Endothelial cell of umbilical vein (primary cell): ENCODE measurements around the gene SNX33. TPM values are rescaled to one million over a fixed set of nuclear protein-coding genes. Genes with fewer than 3 reads are reported as not detected.

Experiments used
- BruUV-seq: library from RNA; stranded (reverse); fragments of 400-500 nt; replicated peaks from 2 replicates; lab custom pipeline; 2021; lab: Mats Ljungman, UMichigan
- CTCF ChIA-PET: fragments of 300-600, 350-600 bp; sonication (Branson Sonifier 250); formaldehyde crosslinking; loops from one replicate; lab custom pipeline; 2021; ENCODE audit warnings: antibody characterized with exemption, inconsistent platforms; lab: Charles Lee
- POLR2A ChIA-PET: fragments of 300-600, 350-600 bp; sonication (Branson Sonifier 250); formaldehyde crosslinking; loops from one replicate; lab custom pipeline; 2021; ENCODE audit warnings: antibody characterized with exemption, inconsistent platforms; lab: Charles Lee
- DNase-seq: peaks from one replicate; pipeline ENCODE4 v3.0.0-alpha.2; 2011; ENCODE audit warnings: low read depth, low spot score
- FAIRE-seq: peaks from 2 replicates; lab custom pipeline; 2011; peaks lifted over from hg19 to GRCh38; lab: Jason Lieb, UNC
- H2AFZ ChIP-seq: 2 replicates; pipeline ENCODE4 v1.6.0; 2012; ENCODE audit warnings: low read depth, low read length, control low read depth, inconsistent platforms
- H3K27ac ChIP-seq: 2 replicates; pipeline ENCODE4 v1.5.1; 2011; ENCODE audit warnings: low read depth, mild to moderate bottlenecking, control low read depth, low read length, moderate library complexity; ENCODE audit not compliant: insufficient read depth
- H3K27me3 ChIP-seq, 2 experiments: 2 replicates each; pipeline versions ENCODE4 v1.6.0 to v1.6.1; 2011; ENCODE audit warnings: low read length in 2 of 2, mixed read lengths in 1 of 2; ENCODE audit not compliant: control insufficient read depth in 2 of 2, insufficient read depth in 2 of 2
- H3K36me3 ChIP-seq, 2 experiments: 2 replicates in 1 of 2; 3 replicates in 1 of 2; pipeline ENCODE4 v1.5.1; 2011; ENCODE audit warnings: low read length in 2 of 2, mild to moderate bottlenecking in 1 of 2, moderate library complexity in 1 of 2; ENCODE audit not compliant: control insufficient read depth in 2 of 2, insufficient read depth in 2 of 2; ENCODE audit errors: extremely low read depth in 1 of 2
- H3K4me1 ChIP-seq: 3 replicates; pipeline ENCODE4 v1.5.1; 2011; ENCODE audit warnings: mild to moderate bottlenecking, low read length; ENCODE audit not compliant: control insufficient read depth, insufficient read depth; ENCODE audit errors: extremely low read depth
- H3K4me2 ChIP-seq: 2 replicates; pipeline ENCODE4 v1.6.1; 2011; ENCODE audit warnings: low read length, control low read depth, mixed read lengths; ENCODE audit not compliant: insufficient read depth
- H3K4me3 ChIP-seq, 3 experiments: fragments of 200-600 bp in 1 of 3; sonication (generic), shearing (Covaris generic) in 1 of 3; replicated peaks in 1 of 3; 2 replicates each; pipeline ENCODE4 v1.5.1; 2011 to 2016; ENCODE audit warnings: control low read depth in 3 of 3, low read length in 3 of 3, mild to moderate bottlenecking in 2 of 3, inconsistent platforms in 1 of 3, low read depth in 1 of 3, moderate library complexity in 1 of 3; ENCODE audit not compliant: insufficient read depth in 1 of 3
- H3K79me2 ChIP-seq: 2 replicates; pipeline ENCODE4 v1.6.0; 2012; ENCODE audit warnings: low read length, inconsistent platforms; ENCODE audit not compliant: control insufficient read depth, insufficient read depth
- H3K9ac ChIP-seq: replicated peaks from 2 replicates; pipeline ENCODE3; 2011; ENCODE audit warnings: low read length, control low read depth; ENCODE audit not compliant: insufficient read depth; ENCODE audit errors: extremely low read depth
- H3K9me1 ChIP-seq: replicated peaks from 3 replicates; pipeline ENCODE4 v1.6.0; 2011; ENCODE audit warnings: mild to moderate bottlenecking, low read length; ENCODE audit not compliant: control insufficient read depth, insufficient read depth; ENCODE audit errors: extremely low read depth
- H3K9me3 ChIP-seq: replicated peaks from 2 replicates; pipeline ENCODE4 v1.5.1; 2012; ENCODE audit warnings: low read length, inconsistent platforms; ENCODE audit not compliant: control insufficient read depth, insufficient read depth
- H4K20me1 ChIP-seq: replicated peaks from 2 replicates; pipeline ENCODE3; 2011; ENCODE audit warnings: mild to moderate bottlenecking, low read length; ENCODE audit not compliant: control insufficient read depth, insufficient read depth; ENCODE audit errors: extremely low read depth
- EZH2 ChIP-seq: IDR thresholded peaks from 2 replicates; pipeline ENCODE4 v1.6.1; 2012; ENCODE audit warnings: borderline replicate concordance, low read depth, mild to moderate bottlenecking, moderate library complexity, low read length, inconsistent platforms; ENCODE audit not compliant: severe bottlenecking
- FOS ChIP-seq: IDR thresholded peaks from 2 replicates; pipeline ENCODE4 v1.6.1; 2011; ENCODE audit warnings: mild to moderate bottlenecking, low read length, moderate library complexity, borderline replicate concordance; ENCODE audit not compliant: insufficient read depth
- GATA2 ChIP-seq: IDR thresholded peaks from 2 replicates; pipeline ENCODE4 v1.7.0; 2011; ENCODE audit warnings: low read depth, mild to moderate bottlenecking, moderate library complexity, mixed read lengths, low read length; ENCODE audit not compliant: insufficient read length, insufficient read depth
- JUN ChIP-seq: IDR thresholded peaks from 2 replicates; pipeline ENCODE4 v1.6.1; 2011; ENCODE audit warnings: borderline replicate concordance, low read depth; ENCODE audit not compliant: insufficient read length, insufficient read depth
- MYC ChIP-seq: IDR thresholded peaks from one replicate; pipeline ENCODE4 v1.6.1; 2011; ENCODE audit warnings: mild to moderate bottlenecking, low read depth, low read length
- POLR2A ChIP-seq: IDR thresholded peaks from 2 replicates; pipeline ENCODE4 v1.6.1; 2012; ENCODE audit warnings: low read depth, mild to moderate bottlenecking, control low read depth, low read length
- POLR2AphosphoS5 ChIP-seq: IDR thresholded peaks from 2 replicates; pipeline ENCODE4 v1.6.1; 2012; ENCODE audit warnings: low read depth, mild to moderate bottlenecking, control low read depth, low read length, moderate library complexity; ENCODE audit not compliant: insufficient read depth
- dilution Hi-C: fragments of 300-500 bp; cut with MboI; formaldehyde crosslinking; loops from one replicate; pipeline ENCODE4 v1.15.0; 2019; ENCODE audit warnings: low sequenced_read_pairs; ENCODE audit not compliant: extremely low pct_ligation_motif_present
- intact Hi-C: fragments of 100-400 bp; cut with micrococcal nuclease; formaldehyde crosslinking; loops from one replicate; pipeline ENCODE4 v1.10.0; 2022
- polyA plus RNA-seq, 4 experiments: library from polyadenylated mRNA; depleted of rRNA in 3 of 4; stranded (reverse) in 3 of 4; unstranded in 1 of 4; fragments of >200 nt; gene quantifications; 2 replicates each; pipeline versions ENCODE4 v1.2.1 to v1.2.3, GENCODE V29; 2011 to 2012; ENCODE audit warnings: missing spikeins in 1 of 4
- total RNA-seq: library from RNA; stranded (reverse); gene quantifications from 2 replicates; pipeline ENCODE4 v1.2.3, GENCODE V29; 2021
- TF ChIP-seq, protein P1 (sequence below): IDR thresholded peaks from 2 replicates; pipeline ENCODE4 v1.6.1; 2011; ENCODE audit not compliant: insufficient read depth, insufficient read length
- TF ChIP-seq, protein P2 (sequence below), 2 donors: IDR thresholded peaks; 1 replicate in 1 of 2; 2 replicates in 1 of 2; pipeline ENCODE4 v1.5.1; 2011; ENCODE audit warnings: low read length in 2 of 2, mild to moderate bottlenecking in 2 of 2, moderate library complexity in 2 of 2, control low read depth in 1 of 2, inconsistent platforms in 1 of 2, low read depth in 1 of 2; ENCODE audit not compliant: insufficient read depth in 1 of 2; ENCODE audit errors: extremely low read depth in 1 of 2

The SNX33 gene
- total and polyA plus RNA-seq, 2 donors (not counting 3 experiments of a cell fraction or from before 2014, with no cell fraction given), result 7.9 to 12.6 TPM

DNA sequence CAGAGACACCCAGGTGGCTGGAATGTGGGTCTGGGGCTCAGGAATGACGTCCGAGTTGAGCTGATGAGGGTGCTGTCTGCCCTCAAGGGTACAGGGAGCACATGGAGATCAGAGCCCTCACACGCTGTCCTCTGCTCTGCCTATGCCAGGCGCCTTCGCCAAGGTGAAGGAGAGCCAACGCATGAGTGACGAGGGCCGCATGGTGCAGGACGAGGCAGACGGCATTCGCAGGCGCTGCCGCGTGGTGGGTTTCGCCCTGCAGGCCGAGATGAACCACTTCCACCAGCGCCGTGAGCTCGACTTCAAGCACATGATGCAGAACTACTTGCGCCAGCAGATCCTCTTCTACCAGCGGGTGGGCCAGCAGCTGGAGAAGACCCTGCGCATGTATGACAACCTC lies 9.1 kb downstream of the SNX33 start:
- dilution Hi-C loops (no loop called here), intact Hi-C loops (no loop called here)
- Histone ChIP-seq H3K9me1 (no peaks in the 10 kb centered on the region), H3K27me3 (no peaks in the 10 kb centered on the region), H3K27ac (no peak overlapping the region), H3K79me2 (no peaks in the 10 kb centered on the region), H3K4me2 (no peak overlapping the region), H2AFZ (no peak overlapping the region), H3K9ac (no peak overlapping the region), H3K9me3 (no peaks in the 10 kb centered on the region), H3K36me3 (peaks cover 0 to 10% of the 10 kb centered on the region in 2 experiments), H4K20me1 (no peaks in the 10 kb centered on the region), H3K4me1 (peaks cover 7% of the 10 kb centered on the region), H3K4me3 (no peak overlapping the region)
- FAIRE-seq (no peak), DNase-seq (no peak)
- no peak for TF ChIP-seq POLR2A
- TF ChIP-seq FOS, result no peak
- TF ChIP-seq JUN, result no peak
- TF ChIP-seq GATA2, result no peak
- TF ChIP-seq, protein P1, sequence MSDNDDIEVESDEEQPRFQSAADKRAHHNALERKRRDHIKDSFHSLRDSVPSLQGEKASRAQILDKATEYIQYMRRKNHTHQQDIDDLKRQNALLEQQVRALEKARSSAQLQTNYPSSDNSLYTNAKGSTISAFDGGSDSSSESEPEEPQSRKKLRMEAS, result no peak
- no peak for TF ChIP-seq POLR2AphosphoS5
- TF ChIP-seq, protein P2, sequence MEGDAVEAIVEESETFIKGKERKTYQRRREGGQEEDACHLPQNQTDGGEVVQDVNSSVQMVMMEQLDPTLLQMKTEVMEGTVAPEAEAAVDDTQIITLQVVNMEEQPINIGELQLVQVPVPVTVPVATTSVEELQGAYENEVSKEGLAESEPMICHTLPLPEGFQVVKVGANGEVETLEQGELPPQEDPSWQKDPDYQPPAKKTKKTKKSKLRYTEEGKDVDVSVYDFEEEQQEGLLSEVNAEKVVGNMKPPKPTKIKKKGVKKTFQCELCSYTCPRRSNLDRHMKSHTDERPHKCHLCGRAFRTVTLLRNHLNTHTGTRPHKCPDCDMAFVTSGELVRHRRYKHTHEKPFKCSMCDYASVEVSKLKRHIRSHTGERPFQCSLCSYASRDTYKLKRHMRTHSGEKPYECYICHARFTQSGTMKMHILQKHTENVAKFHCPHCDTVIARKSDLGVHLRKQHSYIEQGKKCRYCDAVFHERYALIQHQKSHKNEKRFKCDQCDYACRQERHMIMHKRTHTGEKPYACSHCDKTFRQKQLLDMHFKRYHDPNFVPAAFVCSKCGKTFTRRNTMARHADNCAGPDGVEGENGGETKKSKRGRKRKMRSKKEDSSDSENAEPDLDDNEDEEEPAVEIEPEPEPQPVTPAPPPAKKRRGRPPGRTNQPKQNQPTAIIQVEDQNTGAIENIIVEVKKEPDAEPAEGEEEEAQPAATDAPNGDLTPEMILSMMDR (IDR thresholded peaks at IDR 0.05; ENCODE audit: extremely low read depth in 1 of 2, insufficient read depth in 1 of 2, low read depth in 1 of 2, low read length in 2 of 2), result no peak
- TF ChIP-seq MYC, result no peak
- TF ChIP-seq EZH2, result no peak
- ChIA-PET CTCF (no interaction called here), POLR2A (no interaction called here)
- no TSS peak for BruUV-seq
